Brain pericyte (primary cell): Measurements from ENCODE around the gene TMEM239.
"Not testable (repeated sequence)": the region's sequence is repeated elsewhere in the genome, so short reads cannot be mapped to it uniquely, and the experiment has no call there.

Source experiments
- DNase-seq: peaks from one replicate; pipeline ENCODE4 v3.0.0-alpha.2; 2012; ENCODE audit warnings: low read depth, low spot score

The TMEM239 gene

GRCh38 chr20:2816030-2816582 lies at the start of gene TMEM239:
Gene TMEM239 (plus strand): TSS chr20:2816364. CDS start chr20:2816555, 191 bp downstream.
- DNase-seq, result no peak

- no peak for DNase-seq
Observed at GRCh38 chr20:2767768-2768631, 48.2 kb upstream of the TMEM239 start.

- DNase-seq, result no peak
Observed at GRCh38 chr20:2768632-2769015, 47.5 kb upstream of the TMEM239 start.

- DNase-seq, result not testable (repeated sequence)
Observed at GRCh38 chr20:2770091-2770490, 46.1 kb upstream of the TMEM239 start.

- DNase-seq, result no peak
Observed at GRCh38 chr20:2771631-2772080, 44.5 kb upstream of the TMEM239 start.

- no peak for DNase-seq
Observed at GRCh38 chr20:2773812-2774211, 42.4 kb upstream of the TMEM239 start.

GRCh38 chr20:2775139-2775538 lies 41.0 kb upstream of the TMEM239 start:
- DNase-seq, result no peak

GRCh38 chr20:2778602-2779321 lies 37.4 kb upstream of the TMEM239 start:
- DNase-seq, result no peak

- DNase-seq, result no peak
Observed at GRCh38 chr20:2780948-2781347, 35.2 kb upstream of the TMEM239 start.

- no peak for DNase-seq
Observed at GRCh38 chr20:2783908-2784566, 32.1 kb upstream of the TMEM239 start.

GRCh38 chr20:2793471-2793870 lies 22.7 kb upstream of the TMEM239 start:
- DNase-seq, result no peak

GRCh38 chr20:2794202-2794748 lies 21.9 kb upstream of the TMEM239 start:
- DNase-seq, result no peak

GRCh38 chr20:2794866-2795447 lies 21.2 kb upstream of the TMEM239 start:
- no peak for DNase-seq

- DNase-seq, result no peak
Observed at GRCh38 chr20:2795451-2795850, 20.7 kb upstream of the TMEM239 start.

GRCh38 chr20:2796011-2796660 lies 20.0 kb upstream of the TMEM239 start:
- DNase-seq, result no peak

- DNase-seq, result no peak
Observed at GRCh38 chr20:2797136-2797983, 18.8 kb upstream of the TMEM239 start.

GRCh38 chr20:2798095-2798805 lies 17.9 kb upstream of the TMEM239 start:
- no peak for DNase-seq

GRCh38 chr20:2798814-2799213 lies 17.4 kb upstream of the TMEM239 start:
- peak; percentile 41 for DNase-seq

GRCh38 chr20:2799271-2799670 lies 16.9 kb upstream of the TMEM239 start:
- no peak for DNase-seq
